Progenitor cell of endocrine pancreas (in vitro differentiated cells): Measurements from ENCODE around the gene NRAS. TPM values are rescaled to one million over a fixed set of nuclear protein-coding genes. Genes with fewer than 3 reads are reported as not detected.

Experiments used
- DNase-seq: peaks from one replicate; pipeline ENCODE4 v3.0.0; 2021; ENCODE audit warnings: low spot score; ENCODE audit not compliant: unreplicated experiment
- H3K27ac Mint-ChIP-seq: 2 replicates; pipeline ENCODE4 v1.8.0; 2021; ENCODE audit warnings: mild to moderate bottlenecking, moderate library complexity, mixed read lengths
- H3K27me3 Mint-ChIP-seq: 2 replicates; pipeline ENCODE4 v1.8.0; 2021; ENCODE audit warnings: mixed read lengths
- H3K36me3 Mint-ChIP-seq: 2 replicates; pipeline ENCODE4 v1.8.0; 2022; ENCODE audit warnings: mixed read lengths; ENCODE audit not compliant: insufficient read depth
- H3K4me1 Mint-ChIP-seq: 2 replicates; pipeline ENCODE4 v1.8.0; 2021; ENCODE audit warnings: low read depth, mixed read lengths
- H3K4me3 Mint-ChIP-seq: 2 replicates; pipeline ENCODE4 v1.8.0; 2021; ENCODE audit warnings: low read depth, mild to moderate bottlenecking, moderate library complexity, mixed read lengths
- H3K9me3 Mint-ChIP-seq: 2 replicates; pipeline ENCODE4 v1.8.0; 2021; ENCODE audit warnings: low read depth, mixed read lengths
- total RNA-seq: library from RNA; stranded (reverse); gene quantifications from 2 replicates; pipeline ENCODE4 v1.2.1, GENCODE V29; 2021
- TF ChIP-seq, protein P1 (sequence below): fragments of 200-600 bp; sonication (generic); IDR thresholded peaks from one replicate; pipeline ENCODE4 v1.5.0; 2021; ENCODE audit warnings: antibody characterized with exemption, mild to moderate bottlenecking; ENCODE audit not compliant: unreplicated experiment

Gene NRAS
- total RNA-seq, 1 donor from 2014 or later: 59.1 TPM

GRCh38 chr1:114703242-114703641, 13.3 kb downstream of the NRAS start:
- Mint-ChIP-seq H3K27me3 (no peaks in the 10 kb centered on the region), H3K9me3 (no peaks in the 10 kb centered on the region), H3K4me1 (no peaks in the 10 kb centered on the region), H3K36me3 (peaks cover 8% of the 10 kb centered on the region), H3K4me3 (no peak overlapping the region), H3K27ac (no peak overlapping the region)
- TF ChIP-seq, protein P1, sequence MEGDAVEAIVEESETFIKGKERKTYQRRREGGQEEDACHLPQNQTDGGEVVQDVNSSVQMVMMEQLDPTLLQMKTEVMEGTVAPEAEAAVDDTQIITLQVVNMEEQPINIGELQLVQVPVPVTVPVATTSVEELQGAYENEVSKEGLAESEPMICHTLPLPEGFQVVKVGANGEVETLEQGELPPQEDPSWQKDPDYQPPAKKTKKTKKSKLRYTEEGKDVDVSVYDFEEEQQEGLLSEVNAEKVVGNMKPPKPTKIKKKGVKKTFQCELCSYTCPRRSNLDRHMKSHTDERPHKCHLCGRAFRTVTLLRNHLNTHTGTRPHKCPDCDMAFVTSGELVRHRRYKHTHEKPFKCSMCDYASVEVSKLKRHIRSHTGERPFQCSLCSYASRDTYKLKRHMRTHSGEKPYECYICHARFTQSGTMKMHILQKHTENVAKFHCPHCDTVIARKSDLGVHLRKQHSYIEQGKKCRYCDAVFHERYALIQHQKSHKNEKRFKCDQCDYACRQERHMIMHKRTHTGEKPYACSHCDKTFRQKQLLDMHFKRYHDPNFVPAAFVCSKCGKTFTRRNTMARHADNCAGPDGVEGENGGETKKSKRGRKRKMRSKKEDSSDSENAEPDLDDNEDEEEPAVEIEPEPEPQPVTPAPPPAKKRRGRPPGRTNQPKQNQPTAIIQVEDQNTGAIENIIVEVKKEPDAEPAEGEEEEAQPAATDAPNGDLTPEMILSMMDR: no peak
- no peak for DNase-seq

DNA sequence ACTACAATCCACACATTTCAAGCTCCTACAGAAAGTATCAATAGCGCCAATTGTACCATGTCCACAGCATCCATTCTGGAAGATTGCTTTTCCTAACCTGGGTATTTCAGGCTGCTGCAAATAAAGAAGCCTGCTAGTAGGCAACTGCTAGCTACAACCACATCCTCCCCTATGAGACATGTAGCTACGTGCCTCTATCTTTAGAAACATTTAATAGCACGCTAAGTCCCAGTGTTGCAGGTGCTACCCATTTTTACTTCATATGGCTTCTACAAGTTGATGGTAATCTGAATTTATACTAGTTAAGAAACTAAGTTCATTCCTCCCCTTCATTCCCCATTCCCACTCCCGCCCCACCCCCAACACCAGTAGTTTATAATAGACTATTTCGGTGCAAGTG, 13.8 kb downstream of the NRAS start:
- Mint-ChIP-seq H3K36me3 (peaks cover 7% of the 10 kb centered on the region), H3K4me3 (no peak overlapping the region), H3K9me3 (no peaks in the 10 kb centered on the region), H3K27me3 (no peaks in the 10 kb centered on the region), H3K4me1 (no peaks in the 10 kb centered on the region), H3K27ac (no peak overlapping the region)
- TF ChIP-seq, protein P1: no peak
- no peak for DNase-seq

- no peaks in the 10 kb centered on the region for H3K9me3 Mint-ChIP-seq
- TF ChIP-seq, protein P1: no peak
- no peak overlapping the region for H3K4me3 Mint-ChIP-seq
- no peaks in the 10 kb centered on the region for H3K36me3 Mint-ChIP-seq
- peaks cover 2% of the 10 kb centered on the region for H3K27me3 Mint-ChIP-seq
- H3K27ac Mint-ChIP-seq: no peak overlapping the region
- H3K4me1 Mint-ChIP-seq: no peaks in the 10 kb centered on the region
- DNase-seq: no peak
Measured at GRCh38 chr1:114701931-114702330, 14.6 kb downstream of the NRAS start.

GRCh38 chr1:114700036-114700600, 16.5 kb downstream of the NRAS start:
- Mint-ChIP-seq H3K4me1 (no peaks in the 10 kb centered on the region), H3K27me3 (peaks cover 6% of the 10 kb centered on the region)

GRCh38 chr1:114696810-114697209, 19.8 kb downstream of the NRAS start:
- H3K27ac Mint-ChIP-seq: no peak overlapping the region
- H3K4me1 Mint-ChIP-seq: no peaks in the 10 kb centered on the region
- no peak overlapping the region for H3K4me3 Mint-ChIP-seq
- TF ChIP-seq, protein P1: no peak
- no peaks in the 10 kb centered on the region for H3K9me3 Mint-ChIP-seq
- no peak for DNase-seq
- peaks cover 6% of the 10 kb centered on the region for H3K27me3 Mint-ChIP-seq
- H3K36me3 Mint-ChIP-seq: no peaks in the 10 kb centered on the region

More at GRCh38 chr1:114700036-114700600, 16.5 kb downstream of the NRAS start:
- H3K9me3 Mint-ChIP-seq: no peaks in the 10 kb centered on the region
- no peaks in the 10 kb centered on the region for H3K36me3 Mint-ChIP-seq
- no peak overlapping the region for H3K4me3 Mint-ChIP-seq
- TF ChIP-seq, protein P1: no peak
- DNase-seq: no peak
- H3K27ac Mint-ChIP-seq: no peak overlapping the region
